Measurements from ENCODE around the gene CACNB2. TPM values are rescaled to one million over a fixed set of nuclear protein-coding genes. Genes with fewer than 3 reads are reported as not detected.

Gene CACNB2
- total and polyA plus RNA-seq, 12 donors: 4.3 to 82.3 (median 12.9) TPM

GRCh38 chr10:18240185-18240882, 100.1 kb downstream of the CACNB2 start:
- H3K9me3 ChIP-seq (replicated peaks in 1 of 3): no peaks in the 10 kb centered on the region
- H3K27ac ChIP-seq: peak overlapping the region in 3 of 5 donors; percentile 2 to 71 (median 68)

GRCh38 chr10:18246967-18247366, 106.7 kb downstream of the CACNB2 start:
- no peaks in the 10 kb centered on the region for H3K36me3 ChIP-seq (replicated peaks in 1 of 2)
- H3K27me3 ChIP-seq: no peaks in the 10 kb centered on the region
- 79 to 92% (median 84%) methylated on average over 7 of the region's 7 CpGs for WGBS, 4 donors
- no peak overlapping the region for H3K4me3 ChIP-seq
- DNase-seq: no peak
- H3K27ac ChIP-seq: no peak overlapping the region
- intact Hi-C loops (cut with DNase I): no loop called here
- TF ChIP-seq, protein P1, sequence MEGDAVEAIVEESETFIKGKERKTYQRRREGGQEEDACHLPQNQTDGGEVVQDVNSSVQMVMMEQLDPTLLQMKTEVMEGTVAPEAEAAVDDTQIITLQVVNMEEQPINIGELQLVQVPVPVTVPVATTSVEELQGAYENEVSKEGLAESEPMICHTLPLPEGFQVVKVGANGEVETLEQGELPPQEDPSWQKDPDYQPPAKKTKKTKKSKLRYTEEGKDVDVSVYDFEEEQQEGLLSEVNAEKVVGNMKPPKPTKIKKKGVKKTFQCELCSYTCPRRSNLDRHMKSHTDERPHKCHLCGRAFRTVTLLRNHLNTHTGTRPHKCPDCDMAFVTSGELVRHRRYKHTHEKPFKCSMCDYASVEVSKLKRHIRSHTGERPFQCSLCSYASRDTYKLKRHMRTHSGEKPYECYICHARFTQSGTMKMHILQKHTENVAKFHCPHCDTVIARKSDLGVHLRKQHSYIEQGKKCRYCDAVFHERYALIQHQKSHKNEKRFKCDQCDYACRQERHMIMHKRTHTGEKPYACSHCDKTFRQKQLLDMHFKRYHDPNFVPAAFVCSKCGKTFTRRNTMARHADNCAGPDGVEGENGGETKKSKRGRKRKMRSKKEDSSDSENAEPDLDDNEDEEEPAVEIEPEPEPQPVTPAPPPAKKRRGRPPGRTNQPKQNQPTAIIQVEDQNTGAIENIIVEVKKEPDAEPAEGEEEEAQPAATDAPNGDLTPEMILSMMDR (IDR thresholded peaks at IDR 0.05): no peak
- TF ChIP-seq POLR2A (IDR thresholded peaks at IDR 0.05): no peak
- H3K9me3 ChIP-seq (replicated peaks in 1 of 3): no peaks in the 10 kb centered on the region
- no peaks in the 10 kb centered on the region for H3K4me1 ChIP-seq (replicated peaks in 1 of 2)

More at GRCh38 chr10:18240185-18240882, 100.1 kb downstream of the CACNB2 start:
- H3K4me1 ChIP-seq (replicated peaks in 1 of 2): peaks cover 5 to 14% of the 10 kb centered on the region in 2 donors
- H3K4me3 ChIP-seq: peak overlapping the region in 1 of 4 donors; percentile 9
- intact Hi-C loops (cut with DNase I): no loop called here
- no peaks in the 10 kb centered on the region for H3K27me3 ChIP-seq
- no peaks in the 10 kb centered on the region for H3K36me3 ChIP-seq (replicated peaks in 1 of 2)
- 33 to 48% (median 35%) methylated on average over 12 of the region's 12 CpGs for WGBS, 4 donors
- TF ChIP-seq, protein P1 (IDR thresholded peaks at IDR 0.05): no peak
- TF ChIP-seq POLR2A (IDR thresholded peaks at IDR 0.05): peak in 1 of 2 donors; percentile 16
- peak in 5 of 7 donors; percentile 24 to 74 (median 43) for DNase-seq

DNA sequence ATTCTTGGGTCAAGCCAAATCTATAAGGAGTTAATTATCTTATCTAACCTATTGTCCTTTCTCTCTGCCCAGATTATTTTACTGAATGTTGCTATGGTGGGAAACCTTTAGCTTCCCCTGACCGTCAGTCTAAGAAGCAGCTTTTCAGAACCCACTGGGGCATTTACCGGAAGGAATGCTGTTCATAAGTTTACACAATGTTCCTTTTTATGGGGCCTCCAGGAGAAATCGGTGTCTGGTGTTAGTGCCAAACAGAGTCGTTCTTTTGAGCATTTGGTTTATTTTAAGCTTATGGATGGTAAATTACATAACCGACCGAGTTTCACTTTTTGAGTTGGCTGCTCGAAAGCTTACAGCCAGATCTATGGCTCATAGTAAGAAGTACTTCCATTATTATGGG, 111.9 kb downstream of the CACNB2 start:
- TF ChIP-seq, protein P1 (IDR thresholded peaks at IDR 0.05): no peak
- no peak for TF ChIP-seq POLR2A (IDR thresholded peaks at IDR 0.05)
- no peak for DNase-seq
- H3K27me3 ChIP-seq: no peaks in the 10 kb centered on the region
- H3K36me3 ChIP-seq (replicated peaks in 1 of 2): no peaks in the 10 kb centered on the region
- H3K27ac ChIP-seq: no peak overlapping the region
- H3K9me3 ChIP-seq (replicated peaks in 1 of 3): no peaks in the 10 kb centered on the region
- H3K4me3 ChIP-seq: no peak overlapping the region
- no peaks in the 10 kb centered on the region for H3K4me1 ChIP-seq (replicated peaks in 1 of 2)
- WGBS, 4 donors: 76 to 84% (median 80%) methylated on average over 7 of the region's 7 CpGs
- intact Hi-C loops (cut with DNase I): no loop called here

- no peak for TF ChIP-seq POLR2A (IDR thresholded peaks at IDR 0.05)
- TF ChIP-seq, protein P1 (IDR thresholded peaks at IDR 0.05): no peak
- Histone ChIP-seq H3K36me3 (replicated peaks in 1 of 2) (no peaks in the 10 kb centered on the region), H3K27me3 (no peaks in the 10 kb centered on the region), H3K27ac (no peak overlapping the region), H3K4me1 (replicated peaks in 1 of 2) (no peaks in the 10 kb centered on the region), H3K4me3 (no peak overlapping the region), H3K9me3 (replicated peaks in 1 of 3) (no peaks in the 10 kb centered on the region)
- WGBS, 4 donors: 73 to 84% (median 80%) methylated on average over 2 of the region's 2 CpGs
- DNase-seq: no peak
- intact Hi-C loops (cut with DNase I): no loop called here
Measured at GRCh38 chr10:18254086-18254485, 113.9 kb downstream of the CACNB2 start.

Data from adrenal gland (tissue), 12 donors.